Measurements from ENCODE around the gene ADGRV1. TPM values are rescaled to one million over a fixed set of nuclear protein-coding genes. Genes with fewer than 3 reads are reported as not detected.

The ADGRV1 gene
- total and polyA plus RNA-seq, 3 donors from 2014 or later = 10.8 to 18.0 (median 12.6) TPM

DNA sequence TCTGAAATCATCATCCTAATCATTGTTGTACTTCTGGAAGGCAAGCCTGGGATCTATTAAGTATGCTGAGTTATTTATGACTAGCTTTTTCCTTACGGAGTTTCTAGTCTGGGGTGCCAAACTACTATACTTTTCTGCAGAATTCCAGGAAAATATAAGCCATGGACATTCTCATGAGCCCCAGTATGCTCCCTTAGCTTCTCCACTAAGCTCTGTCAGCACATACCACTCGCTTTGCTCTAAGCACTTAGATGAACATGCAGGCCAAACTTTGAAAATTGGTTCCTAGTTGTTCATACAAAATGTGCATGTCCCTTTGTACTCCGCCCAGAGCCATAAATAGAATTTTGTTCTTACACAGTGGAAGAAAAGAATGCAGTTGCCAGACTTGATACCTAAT lies 539.9 kb downstream of the ADGRV1 start:
- Histone ChIP-seq H3K9me3 (no peaks in the 10 kb centered on the region), H3K27me3 (no peaks in the 10 kb centered on the region), H3K27ac (no peak overlapping the region), H3K4me3 (no peak overlapping the region), H3K4me1 (peaks cover 3% of the 10 kb centered on the region), H3K36me3 (ENCODE audit: low read depth, missing control alignments) (no peaks in the 10 kb centered on the region)
- WGBS, 2 donors = 49 to 55% methylated on average over 3 of the region's 3 CpGs
- TF ChIP-seq POLR2A (IDR thresholded peaks at IDR 0.05) = no peak
- TF ChIP-seq, protein P1, sequence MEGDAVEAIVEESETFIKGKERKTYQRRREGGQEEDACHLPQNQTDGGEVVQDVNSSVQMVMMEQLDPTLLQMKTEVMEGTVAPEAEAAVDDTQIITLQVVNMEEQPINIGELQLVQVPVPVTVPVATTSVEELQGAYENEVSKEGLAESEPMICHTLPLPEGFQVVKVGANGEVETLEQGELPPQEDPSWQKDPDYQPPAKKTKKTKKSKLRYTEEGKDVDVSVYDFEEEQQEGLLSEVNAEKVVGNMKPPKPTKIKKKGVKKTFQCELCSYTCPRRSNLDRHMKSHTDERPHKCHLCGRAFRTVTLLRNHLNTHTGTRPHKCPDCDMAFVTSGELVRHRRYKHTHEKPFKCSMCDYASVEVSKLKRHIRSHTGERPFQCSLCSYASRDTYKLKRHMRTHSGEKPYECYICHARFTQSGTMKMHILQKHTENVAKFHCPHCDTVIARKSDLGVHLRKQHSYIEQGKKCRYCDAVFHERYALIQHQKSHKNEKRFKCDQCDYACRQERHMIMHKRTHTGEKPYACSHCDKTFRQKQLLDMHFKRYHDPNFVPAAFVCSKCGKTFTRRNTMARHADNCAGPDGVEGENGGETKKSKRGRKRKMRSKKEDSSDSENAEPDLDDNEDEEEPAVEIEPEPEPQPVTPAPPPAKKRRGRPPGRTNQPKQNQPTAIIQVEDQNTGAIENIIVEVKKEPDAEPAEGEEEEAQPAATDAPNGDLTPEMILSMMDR (IDR thresholded peaks at IDR 0.05) = no peak
- DNase-seq = no peak
- intact Hi-C loops (cut with DNase I; ENCODE audit: low total_unique reads) = loop anchor here (10.0 kb wide), 1 partner anchor 164 kb away; no protein-coding TSS in a partner anchor

DNA sequence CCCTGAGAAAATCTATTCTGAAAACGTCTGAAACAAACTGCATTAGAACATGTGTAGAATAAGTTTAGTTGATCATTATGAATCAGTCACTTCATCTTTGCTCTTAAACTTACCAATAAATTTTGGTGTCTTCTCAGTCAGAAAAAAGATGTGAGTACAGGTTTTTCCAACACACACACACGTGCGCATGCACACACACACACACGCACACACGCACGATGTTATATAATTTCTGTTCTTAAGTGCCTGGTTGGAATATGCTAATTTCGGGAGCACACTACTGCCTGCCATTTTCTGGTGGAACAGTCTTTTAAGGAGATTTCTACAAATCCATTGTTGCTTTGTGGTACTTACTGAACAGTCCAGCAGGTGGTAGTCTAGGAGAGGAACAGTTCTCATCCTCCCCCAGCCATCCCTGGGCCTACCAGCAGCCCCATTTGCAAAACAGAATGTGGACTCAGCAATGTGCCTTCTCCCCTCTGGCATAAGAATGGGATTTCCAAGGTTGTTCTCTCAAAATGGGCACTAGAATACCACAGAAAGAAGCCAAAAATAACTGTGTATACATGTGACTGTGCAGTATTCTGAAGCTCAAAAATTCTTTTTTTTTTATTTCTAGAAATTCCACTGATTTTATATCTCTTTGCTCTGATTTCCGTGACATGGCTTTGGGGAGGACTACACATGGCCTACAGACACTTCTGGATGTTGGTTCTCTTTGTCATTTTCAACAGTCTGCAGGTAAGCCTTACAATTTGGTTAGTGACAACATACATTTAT lies 543.2 kb downstream of the ADGRV1 start:
- Histone ChIP-seq H3K4me3 (no peak overlapping the region), H3K4me1 (peaks cover 3% of the 10 kb centered on the region), H3K9me3 (no peaks in the 10 kb centered on the region), H3K36me3 (ENCODE audit: low read depth, missing control alignments) (no peaks in the 10 kb centered on the region), H3K27me3 (no peaks in the 10 kb centered on the region), H3K27ac (no peak overlapping the region)
- 43 to 50% methylated on average over 8 of the region's 8 CpGs for WGBS, 2 donors
- DNase-seq = peak; percentile 83
- intact Hi-C loops (cut with DNase I; ENCODE audit: low total_unique reads) = loop anchor here (2.0 kb wide), 1 partner anchor 281 kb away; the partner anchor contains the start of gene ARRDC3
- TF ChIP-seq POLR2A (IDR thresholded peaks at IDR 0.05) = no peak
- TF ChIP-seq, protein P1 (IDR thresholded peaks at IDR 0.05) = peak; percentile 66 to 83 (median 78)

GRCh38 chr5:91103353-91104061 lies 544.9 kb downstream of the ADGRV1 start:
- Histone ChIP-seq H3K27me3 (no peaks in the 10 kb centered on the region), H3K4me1 (peaks cover 3% of the 10 kb centered on the region), H3K4me3 (no peak overlapping the region), H3K9me3 (no peaks in the 10 kb centered on the region), H3K36me3 (ENCODE audit: low read depth, missing control alignments) (no peaks in the 10 kb centered on the region), H3K27ac (no peak overlapping the region)
- TF ChIP-seq, protein P1 (IDR thresholded peaks at IDR 0.05) = no peak
- no peak for TF ChIP-seq POLR2A (IDR thresholded peaks at IDR 0.05)
- no peak for DNase-seq
- WGBS, 2 donors = 82 to 85% methylated on average over 6 of the region's 6 CpGs
- intact Hi-C loops (cut with DNase I; ENCODE audit: low total_unique reads) = loop anchor here (2.0 kb wide), 1 partner anchor 279 kb away; the partner anchor contains the start of gene ARRDC3

- no peaks in the 10 kb centered on the region for H3K27me3 ChIP-seq
- no peak overlapping the region for H3K27ac ChIP-seq
- no peak overlapping the region for H3K4me3 ChIP-seq
- H3K4me1 ChIP-seq = peaks cover 3% of the 10 kb centered on the region
- TF ChIP-seq, protein P1 (IDR thresholded peaks at IDR 0.05) = no peak
- no peak for TF ChIP-seq POLR2A (IDR thresholded peaks at IDR 0.05)
- no peak for DNase-seq
- no peaks in the 10 kb centered on the region for H3K36me3 ChIP-seq (ENCODE audit: low read depth, missing control alignments)
- WGBS, 2 donors = 97% methylated on average over 1 of the region's 1 CpG
- no peaks in the 10 kb centered on the region for H3K9me3 ChIP-seq
- intact Hi-C loops (cut with DNase I; ENCODE audit: low total_unique reads) = no loop called here
Measured at GRCh38 chr5:91104062-91104448, 545.5 kb downstream of the ADGRV1 start.
